ENCODE measurements around the gene EVI5L.
"Not testable (repeated sequence)": the region's sequence is repeated elsewhere in the genome, so short reads cannot be mapped to it uniquely, and the experiment has no call there.

Gene EVI5L

DNA sequence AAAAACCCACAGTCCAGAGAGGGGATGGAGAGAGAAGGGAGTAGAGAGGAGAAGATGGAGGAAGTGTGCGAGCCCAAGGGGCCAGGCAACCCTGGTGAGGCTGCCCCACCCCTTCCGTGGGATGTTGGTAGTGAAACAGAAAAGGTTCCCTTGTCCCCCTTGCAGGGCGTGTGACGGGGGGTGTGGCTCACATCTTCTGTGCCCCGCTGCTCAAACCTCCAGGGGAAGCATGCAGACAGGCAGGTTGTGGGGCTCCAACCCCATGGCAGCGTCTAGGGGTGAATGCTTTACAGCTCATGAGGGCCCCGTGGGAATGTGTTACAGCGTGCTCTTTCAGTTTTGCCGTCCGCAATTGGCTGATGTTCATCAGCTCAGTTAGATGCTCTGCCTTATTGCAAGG, 14.7 kb upstream of the EVI5L start:
- TF ChIP-seq, protein P1, sequence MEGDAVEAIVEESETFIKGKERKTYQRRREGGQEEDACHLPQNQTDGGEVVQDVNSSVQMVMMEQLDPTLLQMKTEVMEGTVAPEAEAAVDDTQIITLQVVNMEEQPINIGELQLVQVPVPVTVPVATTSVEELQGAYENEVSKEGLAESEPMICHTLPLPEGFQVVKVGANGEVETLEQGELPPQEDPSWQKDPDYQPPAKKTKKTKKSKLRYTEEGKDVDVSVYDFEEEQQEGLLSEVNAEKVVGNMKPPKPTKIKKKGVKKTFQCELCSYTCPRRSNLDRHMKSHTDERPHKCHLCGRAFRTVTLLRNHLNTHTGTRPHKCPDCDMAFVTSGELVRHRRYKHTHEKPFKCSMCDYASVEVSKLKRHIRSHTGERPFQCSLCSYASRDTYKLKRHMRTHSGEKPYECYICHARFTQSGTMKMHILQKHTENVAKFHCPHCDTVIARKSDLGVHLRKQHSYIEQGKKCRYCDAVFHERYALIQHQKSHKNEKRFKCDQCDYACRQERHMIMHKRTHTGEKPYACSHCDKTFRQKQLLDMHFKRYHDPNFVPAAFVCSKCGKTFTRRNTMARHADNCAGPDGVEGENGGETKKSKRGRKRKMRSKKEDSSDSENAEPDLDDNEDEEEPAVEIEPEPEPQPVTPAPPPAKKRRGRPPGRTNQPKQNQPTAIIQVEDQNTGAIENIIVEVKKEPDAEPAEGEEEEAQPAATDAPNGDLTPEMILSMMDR (conservative IDR thresholded peaks at IDR 0.05; ENCODE audit: low read length), result no peak
- no peak overlapping the region for H3K4me3 ChIP-seq (ENCODE audit: low read length)
- no peak for DNase-seq (ENCODE audit: low read depth)

DNA sequence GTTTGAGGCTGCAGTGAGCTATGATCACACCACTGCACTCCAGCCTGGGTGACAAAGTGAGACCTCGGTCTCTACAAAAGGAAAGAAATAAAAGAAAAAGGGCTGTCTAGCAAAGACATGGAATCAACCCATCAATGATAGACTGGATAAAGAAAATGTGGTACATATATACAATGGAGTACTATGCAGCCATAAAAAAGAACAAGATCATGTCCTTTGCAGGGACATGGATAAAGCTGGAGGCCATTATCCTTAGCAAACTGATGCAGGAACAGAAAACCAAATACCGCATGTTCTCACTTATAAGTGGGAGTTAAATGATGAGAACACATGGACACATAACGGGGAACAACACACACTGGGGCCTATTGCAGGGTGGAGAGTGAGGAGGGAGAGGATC, 14.0 kb upstream of the EVI5L start:
- not testable (repeated sequence) for DNase-seq (ENCODE audit: low read depth); H3K4me3 ChIP-seq (ENCODE audit: low read length)

DNA sequence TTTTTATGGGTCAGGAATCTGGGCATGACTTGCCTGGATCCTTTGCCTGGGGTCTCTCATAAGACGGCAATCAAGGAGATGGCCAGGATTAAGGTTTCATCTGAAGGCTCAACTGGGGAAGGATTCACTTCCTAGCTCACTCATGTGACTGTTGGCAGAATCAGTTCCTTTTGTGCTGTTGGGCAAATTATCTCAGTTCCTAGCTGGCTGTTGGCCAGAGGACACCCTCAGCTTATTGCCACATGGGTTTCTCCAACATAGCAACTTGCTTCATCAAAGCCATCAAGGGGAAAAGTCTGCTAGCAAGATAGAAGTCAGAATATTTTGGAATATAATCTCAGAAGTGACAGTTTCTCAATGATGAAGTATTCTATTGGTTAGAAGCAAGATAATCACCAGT, 12.2 kb upstream of the EVI5L start:
- TF ChIP-seq, protein P1 (conservative IDR thresholded peaks at IDR 0.05; ENCODE audit: low read length), result no peak
- H3K4me3 ChIP-seq (ENCODE audit: low read length), result no peak overlapping the region
- no peak for DNase-seq (ENCODE audit: low read depth)

DNA sequence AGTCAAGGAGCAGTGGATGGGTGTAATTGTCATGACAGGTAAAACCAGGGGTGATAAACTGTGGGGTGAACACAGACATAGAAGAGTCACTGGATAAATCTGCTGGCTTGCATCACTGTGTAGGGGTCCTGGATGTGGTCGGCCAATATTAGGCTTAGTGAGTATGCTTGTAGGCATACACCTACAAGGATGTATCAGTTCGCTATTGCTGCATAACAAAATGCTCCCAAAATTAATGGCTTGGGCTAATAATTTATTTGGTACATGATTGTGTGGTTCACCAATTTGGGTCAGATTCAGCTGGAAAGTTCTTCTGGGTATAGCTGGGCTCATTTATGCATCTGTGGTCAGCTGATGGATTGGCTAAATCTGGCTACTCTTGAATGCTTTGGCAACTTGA, 11.2 kb upstream of the EVI5L start:
- DNase-seq (ENCODE audit: low read depth), result no peak
- no peak overlapping the region for H3K4me3 ChIP-seq (ENCODE audit: low read length)
- TF ChIP-seq, protein P1 (conservative IDR thresholded peaks at IDR 0.05; ENCODE audit: low read length), result no peak

DNA sequence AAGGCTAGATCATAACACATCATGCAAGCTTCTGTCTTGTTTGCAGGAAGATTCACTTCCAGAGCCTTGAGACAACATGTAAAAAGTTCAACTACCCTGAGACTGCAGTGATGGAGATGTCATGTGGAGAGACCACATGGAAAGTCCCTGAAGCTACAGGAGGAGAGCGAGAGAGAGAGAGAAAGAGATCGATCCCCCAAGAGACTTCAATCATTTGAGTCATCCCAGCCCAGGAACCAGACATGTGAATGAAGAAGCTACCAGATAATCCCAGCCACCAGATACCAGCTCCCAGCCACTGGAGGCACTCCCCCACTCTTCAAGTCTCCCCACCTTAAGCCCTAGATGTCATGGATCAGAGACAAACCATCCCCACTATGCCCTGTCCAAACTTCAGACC, 10.7 kb upstream of the EVI5L start:
- no peak for DNase-seq (ENCODE audit: low read depth)
- no peak overlapping the region for H3K4me3 ChIP-seq (ENCODE audit: low read length)
- TF ChIP-seq, protein P1 (conservative IDR thresholded peaks at IDR 0.05; ENCODE audit: low read length), result no peak

DNA sequence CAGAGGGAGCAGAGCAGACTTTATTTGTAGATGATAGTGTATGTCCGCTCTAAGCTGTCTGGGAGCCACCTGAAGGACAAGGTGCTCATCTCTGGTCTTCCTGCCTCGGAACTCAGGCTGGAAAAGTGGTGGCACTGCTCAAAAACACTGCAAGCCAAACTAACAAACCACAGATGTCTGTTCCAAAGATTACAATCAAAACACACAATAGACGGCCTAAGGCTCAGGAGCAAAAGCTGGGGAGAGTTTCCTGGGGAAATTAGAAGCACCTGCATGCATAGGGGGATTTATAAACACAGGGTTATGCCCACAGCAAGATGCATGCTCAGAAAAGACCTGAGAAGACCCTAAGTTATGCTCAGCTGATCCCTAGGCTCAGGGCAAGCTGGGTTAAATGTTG, 9.4 kb upstream of the EVI5L start:
- no peak overlapping the region for H3K4me3 ChIP-seq (ENCODE audit: low read length)
- DNase-seq (ENCODE audit: low read depth), result no peak
- TF ChIP-seq, protein P1 (conservative IDR thresholded peaks at IDR 0.05; ENCODE audit: low read length), result no peak

DNA sequence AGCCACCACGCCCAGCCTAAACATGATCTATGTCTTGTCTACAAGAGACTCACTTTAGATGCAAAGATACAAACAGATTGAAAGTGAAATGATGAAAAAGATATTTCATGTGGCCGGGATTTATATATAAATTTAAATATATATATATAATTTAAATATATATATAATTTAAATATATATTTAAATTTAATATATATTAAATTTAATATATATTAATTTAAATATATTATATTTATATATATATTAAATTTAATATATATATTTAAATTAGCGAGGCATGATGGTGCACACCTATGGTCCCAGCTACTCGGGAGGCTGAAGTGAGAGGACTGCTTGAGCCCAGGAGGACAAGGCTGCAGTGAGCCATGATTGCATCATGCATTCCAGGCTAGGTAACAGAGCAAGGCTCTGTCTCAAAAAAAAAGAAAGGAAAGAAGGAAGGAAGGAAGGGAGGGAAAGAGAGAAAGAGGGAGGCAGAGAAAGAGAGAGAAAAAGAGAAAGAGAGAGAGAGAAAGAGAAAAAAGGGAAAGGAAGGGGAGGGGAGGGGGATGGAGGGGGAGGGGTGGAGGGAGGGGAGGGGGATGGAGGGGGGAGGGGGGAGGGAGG, 7.0 kb upstream of the EVI5L start:
- no peak overlapping the region for H3K4me3 ChIP-seq (ENCODE audit: low read length)

More for the DNA sequence above, 7.0 kb upstream of the EVI5L start:
- TF ChIP-seq, protein P1 (conservative IDR thresholded peaks at IDR 0.05; ENCODE audit: low read length), result no peak
- DNase-seq (ENCODE audit: low read depth), result no peak
